Kidney epithelial cell (primary cell): ENCODE results near the gene E2F2. TPM values are rescaled to one million over a fixed set of nuclear protein-coding genes. Genes with fewer than 3 reads are reported as not detected.
"Not testable (repeated sequence)": the region's sequence is repeated elsewhere in the genome, so short reads cannot be mapped to it uniquely, and the experiment has no call there.

Source experiments
- DNase-seq: peaks from one replicate; pipeline ENCODE4 v3.0.0-alpha.2; 2010; ENCODE audit warnings: low read depth
- H3K27me3 ChIP-seq: 2 replicates; pipeline ENCODE4 v1.6.0; 2011; ENCODE audit warnings: low read length; ENCODE audit not compliant: control insufficient read depth, insufficient read depth
- H3K36me3 ChIP-seq: 2 replicates; pipeline ENCODE4 v1.5.1; 2011; ENCODE audit warnings: low read length; ENCODE audit not compliant: control insufficient read depth, insufficient read depth
- H3K4me3 ChIP-seq: 2 replicates; pipeline ENCODE4 v1.5.1; 2011; ENCODE audit warnings: low read depth, mild to moderate bottlenecking, control low read depth, low read length
- total RNA-seq: library from RNA; depleted of rRNA; stranded (reverse); fragments of >200 nt; gene quantifications from 2 replicates; pipeline ENCODE4 v1.2.3, GENCODE V29; 2015
- TF ChIP-seq, protein P1 (sequence below): IDR thresholded peaks from 2 replicates; pipeline ENCODE4 v1.5.1; 2011; ENCODE audit warnings: mild to moderate bottlenecking, moderate library complexity, low read length, control low read depth, inconsistent platforms; ENCODE audit not compliant: insufficient read depth, poor library complexity, severe bottlenecking

Gene E2F2
- total RNA-seq, 1 donor from 2014 or later, result 0.13 TPM

DNA sequence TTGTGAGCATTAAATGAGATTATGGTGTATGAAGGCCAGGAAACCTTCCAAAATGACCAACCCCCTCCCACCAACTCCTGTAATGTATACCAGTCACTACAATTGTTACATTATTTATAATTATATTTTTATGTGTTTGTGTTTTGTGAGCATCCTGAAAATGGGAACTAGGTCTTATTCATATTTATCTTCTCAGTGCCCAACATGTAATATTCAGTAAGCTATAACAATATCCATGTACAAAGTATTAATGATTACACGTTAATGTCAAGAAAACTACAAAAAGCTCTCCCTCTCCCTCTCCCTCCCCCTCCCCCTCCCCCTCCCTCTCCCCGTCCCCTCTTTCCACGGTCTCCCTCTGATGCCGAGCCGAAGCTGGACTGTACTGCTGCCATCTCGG, 28.1 kb downstream of the E2F2 start:
- Histone ChIP-seq H3K27me3 (no peaks in the 10 kb centered on the region), H3K4me3 (no peak overlapping the region), H3K36me3 (no peaks in the 10 kb centered on the region)
- TF ChIP-seq, protein P1, sequence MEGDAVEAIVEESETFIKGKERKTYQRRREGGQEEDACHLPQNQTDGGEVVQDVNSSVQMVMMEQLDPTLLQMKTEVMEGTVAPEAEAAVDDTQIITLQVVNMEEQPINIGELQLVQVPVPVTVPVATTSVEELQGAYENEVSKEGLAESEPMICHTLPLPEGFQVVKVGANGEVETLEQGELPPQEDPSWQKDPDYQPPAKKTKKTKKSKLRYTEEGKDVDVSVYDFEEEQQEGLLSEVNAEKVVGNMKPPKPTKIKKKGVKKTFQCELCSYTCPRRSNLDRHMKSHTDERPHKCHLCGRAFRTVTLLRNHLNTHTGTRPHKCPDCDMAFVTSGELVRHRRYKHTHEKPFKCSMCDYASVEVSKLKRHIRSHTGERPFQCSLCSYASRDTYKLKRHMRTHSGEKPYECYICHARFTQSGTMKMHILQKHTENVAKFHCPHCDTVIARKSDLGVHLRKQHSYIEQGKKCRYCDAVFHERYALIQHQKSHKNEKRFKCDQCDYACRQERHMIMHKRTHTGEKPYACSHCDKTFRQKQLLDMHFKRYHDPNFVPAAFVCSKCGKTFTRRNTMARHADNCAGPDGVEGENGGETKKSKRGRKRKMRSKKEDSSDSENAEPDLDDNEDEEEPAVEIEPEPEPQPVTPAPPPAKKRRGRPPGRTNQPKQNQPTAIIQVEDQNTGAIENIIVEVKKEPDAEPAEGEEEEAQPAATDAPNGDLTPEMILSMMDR, result no peak
- no peak for DNase-seq

DNA sequence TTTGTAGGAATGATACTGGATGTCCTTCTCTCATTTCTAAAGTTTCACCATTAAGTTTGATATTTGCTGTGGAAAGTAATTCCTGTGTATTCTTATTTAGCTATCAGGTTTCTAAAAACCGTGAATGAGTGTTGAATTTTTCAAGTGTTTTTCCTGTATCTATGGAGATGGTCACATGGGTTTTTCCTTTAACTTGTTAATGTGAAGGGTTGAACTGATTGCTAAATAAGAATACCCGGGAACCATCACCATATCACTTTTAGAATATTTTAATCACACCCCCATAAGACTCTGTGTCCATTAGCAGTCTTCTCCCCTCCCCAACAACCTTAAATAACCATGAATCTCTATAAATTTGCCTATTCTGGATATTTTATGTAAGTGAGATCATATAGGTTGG, 30.6 kb downstream of the E2F2 start:
- DNase-seq, result no peak
- no peak overlapping the region for H3K4me3 ChIP-seq
- no peaks in the 10 kb centered on the region for H3K27me3 ChIP-seq
- TF ChIP-seq, protein P1, result no peak
- H3K36me3 ChIP-seq, result no peaks in the 10 kb centered on the region

DNA sequence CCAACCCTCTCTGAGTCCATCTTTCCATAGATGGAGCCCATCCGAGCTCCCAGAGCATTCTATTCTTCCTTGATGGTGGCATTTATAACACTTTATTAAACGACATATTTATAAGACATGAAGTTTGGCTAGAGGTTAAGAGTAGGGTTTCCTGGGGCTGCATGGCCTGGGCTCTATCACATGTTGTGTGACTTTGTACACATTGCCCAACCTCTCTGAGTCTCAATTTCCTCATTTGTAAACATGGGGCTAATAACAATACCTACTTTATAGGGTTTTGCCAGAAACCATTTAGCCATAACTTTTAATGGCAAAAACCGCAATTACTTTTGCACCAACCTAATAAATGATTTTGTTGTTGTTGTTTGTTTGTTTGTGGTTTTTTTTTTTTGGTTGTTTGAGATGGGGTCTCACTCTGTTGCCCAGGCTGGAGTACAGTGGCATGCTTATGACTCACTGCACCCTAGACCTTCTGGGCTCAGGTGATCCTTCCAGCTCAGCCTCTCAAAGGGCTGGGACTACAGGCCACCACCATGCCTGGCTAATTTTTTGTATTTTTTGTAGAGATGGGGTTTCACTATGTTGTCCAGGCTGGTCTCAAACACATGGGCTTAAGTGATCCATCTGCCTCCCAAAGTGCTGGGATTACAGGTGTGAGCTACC, 33.1 kb downstream of the E2F2 start:
- H3K36me3 ChIP-seq, result no peaks in the 10 kb centered on the region
- H3K27me3 ChIP-seq, result no peaks in the 10 kb centered on the region
- DNase-seq, result no peak
- TF ChIP-seq, protein P1, result no peak
- no peak overlapping the region for H3K4me3 ChIP-seq

DNA sequence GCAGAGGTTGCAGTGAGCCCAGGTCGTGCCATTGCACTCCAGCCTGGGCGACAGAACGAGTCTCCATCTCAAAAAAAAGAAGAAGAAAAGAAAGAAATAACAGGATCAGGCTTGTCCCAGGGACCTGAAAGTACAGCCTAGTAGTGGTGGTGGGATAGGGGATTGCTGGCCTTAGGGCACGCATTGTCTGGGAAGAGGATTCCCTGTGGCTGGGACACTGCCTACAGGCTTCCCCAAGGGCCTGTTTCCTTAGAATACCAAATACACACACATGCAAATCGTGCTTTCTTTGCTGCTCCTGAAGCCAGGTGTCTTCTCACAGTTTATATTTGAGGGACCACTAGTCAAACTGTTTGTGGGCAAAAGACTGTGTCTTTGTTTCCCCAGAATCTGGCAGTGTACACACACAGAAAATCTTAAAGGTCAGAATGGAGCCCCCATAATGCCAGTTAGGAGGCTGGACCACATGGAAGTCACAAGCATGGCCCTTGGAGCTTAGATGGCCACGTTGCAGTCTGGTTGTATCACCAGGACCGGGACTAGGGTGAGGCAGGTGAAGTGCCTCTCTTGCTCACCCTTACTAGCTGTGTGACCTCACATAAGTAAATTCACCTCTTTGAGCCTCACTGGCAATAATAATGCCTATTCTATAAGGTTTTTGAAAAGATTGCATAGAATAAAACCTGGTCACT, 34.4 kb downstream of the E2F2 start:
- H3K4me3 ChIP-seq, result no peak overlapping the region
- H3K27me3 ChIP-seq, result no peaks in the 10 kb centered on the region
- no peaks in the 10 kb centered on the region for H3K36me3 ChIP-seq
- DNase-seq, result no peak
- TF ChIP-seq, protein P1, result no peak

DNA sequence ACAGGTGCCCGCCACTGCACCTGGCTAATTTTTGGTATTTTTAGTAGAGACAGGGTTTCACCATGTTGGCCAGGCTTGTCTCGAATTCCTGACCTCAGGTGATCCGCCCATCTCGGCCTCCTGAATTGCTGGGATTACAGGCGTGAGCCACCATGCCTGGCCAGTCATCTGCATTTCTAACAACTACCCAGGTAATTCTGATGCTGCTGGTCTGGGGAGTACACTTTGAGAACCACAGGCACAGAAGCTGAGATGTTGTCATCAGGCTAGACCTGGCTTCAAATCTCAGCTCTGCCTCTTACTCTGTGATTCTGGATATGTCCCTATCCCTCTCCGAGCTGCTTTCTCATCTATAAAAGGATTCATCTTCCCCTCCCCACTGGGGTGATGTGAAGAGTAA, 36.2 kb downstream of the E2F2 start:
- H3K36me3 ChIP-seq, H3K27me3 ChIP-seq, DNase-seq, H3K4me3 ChIP-seq: not testable (repeated sequence)

DNA sequence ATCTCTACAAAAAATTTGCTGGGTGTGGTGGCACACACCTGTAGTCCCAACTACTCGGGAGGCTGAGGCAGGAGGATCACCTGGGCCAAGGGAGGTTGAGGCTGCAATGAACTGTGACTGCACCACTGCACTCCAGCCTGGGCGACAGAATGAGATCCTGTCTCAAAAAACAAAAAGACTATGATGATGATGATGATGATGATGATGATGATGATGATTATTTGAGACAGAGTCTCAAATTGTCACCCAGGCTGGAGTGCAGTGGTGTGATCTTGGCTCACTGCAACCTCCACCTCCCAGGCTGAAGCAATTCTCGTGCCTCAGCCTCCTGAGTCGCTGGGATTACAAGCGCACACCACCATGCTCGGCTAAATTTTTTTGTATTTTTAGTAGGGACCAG, 38.3 kb downstream of the E2F2 start:
- not testable (repeated sequence) for H3K27me3 ChIP-seq, H3K36me3 ChIP-seq, H3K4me3 ChIP-seq, DNase-seq
